ENCODE measurements around the gene CCDC82.

CCDC82 gene

GRCh38 chr11:96322775-96323641 lies 66.7 kb downstream of the CCDC82 start:
- ChIA-PET CTCF (no interaction called here), POLR2A (no interaction called here)
- no peak for DNase-seq (ENCODE audit: extremely low spot score)
- no peak for TF ChIP-seq BHLHE40 (IDR thresholded peaks at IDR 0.05; ENCODE audit: borderline replicate concordance)
- no peak for TF ChIP-seq HDGF (IDR thresholded peaks at IDR 0.05; ENCODE audit: borderline replicate concordance)
- no peak for TF ChIP-seq NFRKB (IDR thresholded peaks at IDR 0.05)
- TF ChIP-seq SUZ12 (IDR thresholded peaks at IDR 0.05): no peak
- TF ChIP-seq FOXK2 (IDR thresholded peaks at IDR 0.05): no peak
- TF ChIP-seq FOXA1 (IDR thresholded peaks at IDR 0.05): no peak
- no peak for TF ChIP-seq ZNF384 (IDR thresholded peaks at IDR 0.05)
- TF ChIP-seq PKNOX1 (IDR thresholded peaks at IDR 0.05): no peak
- no peak for TF ChIP-seq CTBP1 (IDR thresholded peaks at IDR 0.05; ENCODE audit: borderline replicate concordance)
- TF ChIP-seq FOXM1 (IDR thresholded peaks at IDR 0.05; ENCODE audit: borderline replicate concordance): no peak
- TF ChIP-seq LEF1 (IDR thresholded peaks at IDR 0.05; ENCODE audit: borderline replicate concordance): no peak
- no peak for TF ChIP-seq SP1 (IDR thresholded peaks at IDR 0.05)
- no peak for TF ChIP-seq ARNT (IDR thresholded peaks at IDR 0.05)
- no peak for TF ChIP-seq TARDBP (IDR thresholded peaks at IDR 0.05)

GRCh38 chr11:96321091-96321490 lies 68.6 kb downstream of the CCDC82 start:
- CTCF ChIA-PET: no interaction called here
- DNase-seq (ENCODE audit: extremely low spot score): no peak
- POLR2A ChIA-PET: no interaction called here
- TF ChIP-seq L3MBTL2 (conservative IDR thresholded peaks at IDR 0.05) (no peak), SUZ12 (IDR thresholded peaks at IDR 0.05) (no peak), PKNOX1 (IDR thresholded peaks at IDR 0.05) (no peak), SP1 (IDR thresholded peaks at IDR 0.05) (no peak), ARNT (IDR thresholded peaks at IDR 0.05) (no peak), LEF1 (IDR thresholded peaks at IDR 0.05; ENCODE audit: borderline replicate concordance) (no peak), CTBP1 (IDR thresholded peaks at IDR 0.05; ENCODE audit: borderline replicate concordance) (no peak), FOXA1 (IDR thresholded peaks at IDR 0.05) (no peak)

- TF ChIP-seq PKNOX1 (IDR thresholded peaks at IDR 0.05): no peak
- TF ChIP-seq BHLHE40 (IDR thresholded peaks at IDR 0.05; ENCODE audit: borderline replicate concordance): no peak
- DNase-seq (ENCODE audit: extremely low spot score): no peak
- POLR2A ChIA-PET: no interaction called here
- CTCF ChIA-PET: interaction anchor here (1.5 kb wide), 1 partner anchor 23 kb away, joined by 4 read pairs; the partner anchor contains the start of gene MAML2
Measured at GRCh38 chr11:96319898-96320656, 69.6 kb downstream of the CCDC82 start.

- no peak for TF ChIP-seq ARNT (IDR thresholded peaks at IDR 0.05)
- no peak for TF ChIP-seq SP1 (IDR thresholded peaks at IDR 0.05)
- TF ChIP-seq ELF4 (IDR thresholded peaks at IDR 0.05): no peak
- no peak for TF ChIP-seq BHLHE40 (IDR thresholded peaks at IDR 0.05; ENCODE audit: borderline replicate concordance)
- no peak for TF ChIP-seq FOXA1 (IDR thresholded peaks at IDR 0.05)
- ChIA-PET CTCF (no interaction called here), POLR2A (no interaction called here)
- DNase-seq (ENCODE audit: extremely low spot score): no peak
Measured at GRCh38 chr11:96318850-96319249, 70.9 kb downstream of the CCDC82 start.

GRCh38 chr11:96318399-96318798 lies 71.3 kb downstream of the CCDC82 start:
- no peak for DNase-seq (ENCODE audit: extremely low spot score)
- CTCF ChIA-PET: no interaction called here
- TF ChIP-seq HDGF (IDR thresholded peaks at IDR 0.05; ENCODE audit: borderline replicate concordance) (no peak), SP1 (IDR thresholded peaks at IDR 0.05) (no peak), FOXK2 (IDR thresholded peaks at IDR 0.05) (no peak), ELF4 (IDR thresholded peaks at IDR 0.05) (no peak), SUZ12 (IDR thresholded peaks at IDR 0.05) (no peak), TARDBP (IDR thresholded peaks at IDR 0.05) (no peak), LEF1 (IDR thresholded peaks at IDR 0.05; ENCODE audit: borderline replicate concordance) (no peak), NFRKB (IDR thresholded peaks at IDR 0.05) (no peak), BHLHE40 (IDR thresholded peaks at IDR 0.05; ENCODE audit: borderline replicate concordance) (no peak), L3MBTL2 (conservative IDR thresholded peaks at IDR 0.05) (no peak), PKNOX1 (IDR thresholded peaks at IDR 0.05) (no peak), FOXM1 (IDR thresholded peaks at IDR 0.05; ENCODE audit: borderline replicate concordance) (no peak), ARNT (IDR thresholded peaks at IDR 0.05) (no peak), ZNF384 (IDR thresholded peaks at IDR 0.05) (no peak), CTBP1 (IDR thresholded peaks at IDR 0.05; ENCODE audit: borderline replicate concordance) (no peak), FOXA1 (IDR thresholded peaks at IDR 0.05) (no peak)
- POLR2A ChIA-PET: no interaction called here

All from HEK293T (cell line).